ENCODE measurements around the gene TP53AIP1.
"Not testable (repeated sequence)": the region's sequence is repeated elsewhere in the genome, so short reads cannot be mapped to it uniquely, and the experiment has no call there.

TP53AIP1 gene

GRCh38 chr11:128924104-128924503 lies 18.6 kb downstream of the TP53AIP1 start:
- DNase-seq = no peak

GRCh38 chr11:128921793-128922192 lies 20.9 kb downstream of the TP53AIP1 start:
- no peak for DNase-seq

- no peak for DNase-seq
These were observed 22.0 kb downstream of the TP53AIP1 start for GRCh38 chr11:128920666-128921065.

GRCh38 chr11:128919635-128920034 lies 23.0 kb downstream of the TP53AIP1 start:
- not testable (repeated sequence) for DNase-seq

- DNase-seq = no peak
These were observed 23.5 kb downstream of the TP53AIP1 start for GRCh38 chr11:128919216-128919615.

- no peak for DNase-seq
These were observed 25.4 kb downstream of the TP53AIP1 start for GRCh38 chr11:128917144-128917724.

DNA sequence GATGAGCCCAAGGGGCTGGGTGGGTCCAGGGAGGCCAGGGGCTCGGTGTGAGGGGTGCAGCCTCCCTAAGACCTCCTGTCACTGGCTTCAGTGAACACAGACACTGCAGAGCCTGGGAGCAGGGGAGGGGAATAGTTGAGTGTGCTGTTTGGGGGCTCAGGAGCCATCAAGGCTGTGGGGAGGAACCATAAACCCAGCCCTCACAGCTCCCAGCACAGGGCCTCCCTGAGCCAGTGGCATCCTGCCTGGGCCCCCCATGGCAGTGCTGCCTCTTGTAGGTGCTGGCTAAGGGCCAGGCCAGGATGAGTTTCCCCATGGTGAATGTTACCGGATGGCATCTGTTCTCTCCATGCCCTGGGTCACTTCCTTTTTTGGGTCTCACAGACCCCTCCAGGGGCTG lies 26.0 kb downstream of the TP53AIP1 start:
- DNase-seq = no peak

DNA sequence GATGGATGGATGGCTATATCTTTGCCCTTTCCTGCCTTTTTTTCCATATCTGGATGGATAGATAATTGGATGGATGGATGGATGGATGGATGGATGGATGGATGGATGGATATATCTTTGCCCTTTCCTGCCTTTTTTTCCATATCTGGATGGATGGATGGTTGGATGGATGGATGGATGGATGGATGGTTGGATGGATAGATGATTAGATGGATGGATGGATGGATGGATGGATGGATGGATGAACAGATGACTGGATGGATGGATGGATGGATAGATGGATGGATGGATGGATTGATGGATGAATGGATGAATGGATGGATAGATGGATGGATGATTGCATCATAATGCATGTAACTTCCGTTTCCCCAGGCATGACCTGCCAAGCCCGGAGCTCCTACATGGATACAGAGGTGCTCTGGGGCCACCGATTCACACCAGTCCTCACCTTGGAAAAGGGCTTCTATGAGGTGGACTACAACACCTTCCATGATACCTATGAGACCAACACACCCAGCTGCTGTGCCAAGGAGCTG lies 26.6 kb downstream of the TP53AIP1 start:
- DNase-seq = no peak

DNA sequence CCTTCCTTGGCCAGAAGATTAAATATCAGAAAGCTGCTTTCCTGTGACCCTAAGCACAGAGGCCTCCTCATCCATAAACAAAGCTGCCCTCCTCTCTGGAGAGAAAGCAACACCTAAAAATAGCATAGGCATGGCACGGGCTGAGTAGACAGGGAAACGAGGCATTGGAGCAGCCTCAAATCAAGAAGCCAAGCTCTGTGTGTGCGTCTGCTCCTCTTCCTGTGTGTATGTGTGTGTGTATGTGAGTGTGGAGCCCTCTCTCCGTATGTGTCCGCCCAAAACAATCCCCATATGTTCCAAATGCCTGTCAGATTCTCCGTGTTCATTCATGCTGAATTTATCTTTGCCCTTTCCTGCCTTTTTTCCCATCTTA lies 27.5 kb downstream of the TP53AIP1 start:
- DNase-seq = no peak

- DNase-seq = no peak
These were observed 28.2 kb downstream of the TP53AIP1 start for GRCh38 chr11:128914216-128915148.

DNA sequence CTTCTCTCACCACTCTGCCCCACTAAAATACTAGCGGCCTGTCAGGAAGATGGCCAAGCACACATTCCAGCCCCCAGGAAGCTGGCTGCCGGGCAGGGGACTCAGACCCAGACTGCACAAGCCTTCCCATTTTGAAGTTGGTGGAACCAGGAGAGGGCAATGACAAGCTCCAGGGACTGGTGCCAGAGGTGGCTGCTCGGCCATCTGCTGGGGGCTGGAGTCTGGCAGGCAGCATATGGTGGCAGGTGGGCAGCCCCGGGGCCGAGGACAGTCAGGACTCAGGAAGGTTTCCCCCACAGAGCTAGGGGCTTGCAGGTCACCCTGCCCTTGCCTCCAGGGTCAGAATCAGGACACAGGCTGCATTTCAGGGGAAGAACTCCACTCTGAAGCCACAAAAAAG lies 28.9 kb downstream of the TP53AIP1 start:
- no peak for DNase-seq

- DNase-seq = no peak
These were observed 31.0 kb downstream of the TP53AIP1 start for GRCh38 chr11:128911701-128912100.

- no peak for DNase-seq
These were observed 31.4 kb downstream of the TP53AIP1 start for GRCh38 chr11:128911239-128911638.

GRCh38 chr11:128910576-128910975 lies 32.1 kb downstream of the TP53AIP1 start:
- no peak for DNase-seq

- no peak for DNase-seq
These were observed 33.1 kb downstream of the TP53AIP1 start for GRCh38 chr11:128909438-128910125.

DNA sequence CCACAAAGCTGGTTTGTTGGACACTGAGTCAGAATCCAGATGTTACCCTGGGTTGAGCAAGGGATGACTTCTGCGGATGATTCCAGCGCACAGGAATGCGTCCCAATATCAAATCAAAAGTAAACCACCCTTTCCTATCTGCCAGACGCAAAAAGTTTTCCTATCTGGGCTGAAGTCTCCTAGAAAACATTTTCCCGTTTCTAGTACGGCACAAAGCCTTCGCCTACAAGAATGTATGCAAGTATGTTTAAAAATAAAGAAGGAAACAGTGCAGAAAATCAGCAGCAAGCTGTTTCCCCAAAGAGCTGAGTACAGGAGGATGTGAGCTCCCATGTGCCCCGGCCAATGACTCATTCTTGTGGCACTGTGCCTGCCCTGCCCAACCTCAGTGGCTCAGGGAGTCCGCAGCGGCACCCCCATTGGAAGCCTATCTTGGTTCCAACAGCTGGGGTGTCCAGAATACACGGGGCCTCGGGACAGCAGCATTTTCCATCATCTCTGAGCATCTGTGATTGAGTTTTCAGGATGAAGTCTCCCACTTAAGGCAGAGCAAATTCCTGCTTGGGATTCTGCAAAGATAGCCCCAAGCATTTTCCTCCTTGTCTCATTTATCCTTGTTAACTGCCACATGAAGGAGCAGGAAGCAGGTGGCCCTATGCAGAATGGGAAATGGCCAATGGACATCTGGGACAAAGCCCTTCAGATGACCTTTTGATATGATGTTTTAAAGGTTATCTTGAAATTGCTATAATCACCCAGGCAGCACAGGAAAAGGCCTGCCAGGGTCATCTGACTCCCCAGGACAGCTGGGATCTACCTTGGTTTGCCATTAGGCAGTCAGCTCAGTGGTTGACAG lies 34.1 kb downstream of the TP53AIP1 start:
- no peak for DNase-seq

GRCh38 chr11:128907585-128907984 lies 35.1 kb downstream of the TP53AIP1 start:
- DNase-seq = no peak

DNA sequence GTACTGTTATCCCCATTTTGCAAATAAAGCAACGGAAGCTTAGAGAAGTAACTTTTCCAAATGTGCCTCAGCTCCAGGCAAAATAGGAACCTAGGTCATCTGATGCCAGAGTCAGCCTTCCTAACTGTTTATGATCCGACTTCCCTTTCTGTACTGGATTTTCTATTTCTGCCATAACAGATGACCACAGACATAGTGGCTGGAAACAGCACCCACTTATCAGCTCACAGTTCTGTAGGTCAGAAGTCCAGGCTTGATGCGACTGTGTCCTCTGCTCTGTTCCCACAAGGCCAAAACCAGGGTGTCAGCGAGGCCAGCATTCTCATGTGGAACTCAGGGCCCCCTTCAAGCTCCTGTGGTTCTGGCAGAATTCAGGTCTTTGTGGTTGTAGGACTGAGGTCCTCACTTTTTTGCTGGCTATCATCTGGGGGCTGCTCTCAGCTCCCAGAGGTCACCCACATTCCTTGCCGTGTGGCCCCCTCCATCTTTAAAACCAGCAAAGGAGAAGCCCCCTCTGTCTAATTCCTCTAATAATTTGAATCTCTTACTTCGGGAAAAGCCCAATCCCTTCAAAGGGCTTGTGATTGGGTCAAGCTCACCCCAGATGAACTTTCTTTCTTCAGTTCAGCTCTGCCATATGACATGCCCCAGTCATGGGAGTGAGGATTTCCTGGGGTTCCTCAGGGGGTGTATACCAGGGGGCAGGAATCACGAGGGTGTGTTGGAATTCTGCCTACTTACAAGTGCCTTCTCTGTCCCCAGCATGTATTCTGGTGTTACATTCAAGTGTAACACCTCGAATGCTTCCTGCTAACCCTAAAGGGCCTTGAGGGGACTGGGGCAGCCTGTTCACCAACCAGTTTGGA lies 36.3 kb downstream of the TP53AIP1 start:
- no peak for DNase-seq

GRCh38 chr11:128905345-128906184 lies 37.1 kb downstream of the TP53AIP1 start:
- peak; percentile 76 for DNase-seq

DNA sequence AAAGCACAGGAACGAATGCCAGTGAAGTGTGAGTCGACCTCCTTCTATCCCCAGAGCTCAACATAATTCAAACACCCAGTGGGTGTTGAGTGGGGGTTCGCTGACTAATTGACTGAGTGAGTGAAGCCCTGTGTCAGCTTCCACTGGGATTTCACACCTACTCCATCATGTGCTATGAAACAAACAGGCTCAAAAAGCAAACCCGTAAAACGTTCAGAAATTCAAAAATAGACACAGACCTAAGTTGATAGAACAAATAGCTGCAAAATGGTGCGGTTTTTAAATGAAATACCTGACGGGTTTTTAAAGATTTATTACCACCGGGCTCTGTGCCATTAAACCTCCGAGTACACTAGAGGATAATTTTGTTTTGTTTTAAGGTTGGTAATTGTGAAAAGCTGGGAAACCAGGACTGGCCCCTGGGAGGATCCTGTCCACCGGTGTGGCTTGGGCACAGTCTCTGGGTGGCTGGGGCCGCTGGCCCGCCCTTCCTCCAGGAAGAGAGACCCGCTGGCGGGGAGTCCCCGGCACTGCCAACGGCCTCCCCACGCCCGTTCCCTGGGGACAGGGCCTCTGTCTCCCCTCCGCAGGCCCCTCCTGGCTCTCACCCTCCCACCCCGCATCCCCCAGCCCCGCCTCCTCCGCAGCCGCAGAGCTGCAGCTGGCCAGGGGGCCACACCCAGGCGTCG lies 37.9 kb downstream of the TP53AIP1 start:
- peak; percentile 80 to 82 for DNase-seq

Measured in NCI-H2081 (cell line).